Lower leg skin (tissue), 3 donors: Measurements from ENCODE around the gene EME2.

Source experiments
- CTCF ChIP-seq, 3 donors: fragments of 450-650 bp; IDR thresholded peaks; one replicate each; pipeline ENCODE4 v1.5.1; 2016; ENCODE audit warnings: antibody characterized with exemption in 3 of 3, mild to moderate bottlenecking in 3 of 3, moderate library complexity in 2 of 3
- POLR2A ChIP-seq, 2 donors: fragments of 450-650 bp; IDR thresholded peaks; one replicate each; pipeline ENCODE4 v1.6.1; 2016 to 2017; ENCODE audit warnings: antibody characterized with exemption in 2 of 2, mild to moderate bottlenecking in 1 of 2, moderate library complexity in 1 of 2

GRCh38 chr16:1723450-1724147 lies 49.0 kb upstream of the EME2 start:
- TF ChIP-seq CTCF (IDR thresholded peaks at IDR 0.05): no peak
- no peak for TF ChIP-seq POLR2A (IDR thresholded peaks at IDR 0.05)
